ENCODE results near the gene CCDC154.

- TF ChIP-seq, protein P1, sequence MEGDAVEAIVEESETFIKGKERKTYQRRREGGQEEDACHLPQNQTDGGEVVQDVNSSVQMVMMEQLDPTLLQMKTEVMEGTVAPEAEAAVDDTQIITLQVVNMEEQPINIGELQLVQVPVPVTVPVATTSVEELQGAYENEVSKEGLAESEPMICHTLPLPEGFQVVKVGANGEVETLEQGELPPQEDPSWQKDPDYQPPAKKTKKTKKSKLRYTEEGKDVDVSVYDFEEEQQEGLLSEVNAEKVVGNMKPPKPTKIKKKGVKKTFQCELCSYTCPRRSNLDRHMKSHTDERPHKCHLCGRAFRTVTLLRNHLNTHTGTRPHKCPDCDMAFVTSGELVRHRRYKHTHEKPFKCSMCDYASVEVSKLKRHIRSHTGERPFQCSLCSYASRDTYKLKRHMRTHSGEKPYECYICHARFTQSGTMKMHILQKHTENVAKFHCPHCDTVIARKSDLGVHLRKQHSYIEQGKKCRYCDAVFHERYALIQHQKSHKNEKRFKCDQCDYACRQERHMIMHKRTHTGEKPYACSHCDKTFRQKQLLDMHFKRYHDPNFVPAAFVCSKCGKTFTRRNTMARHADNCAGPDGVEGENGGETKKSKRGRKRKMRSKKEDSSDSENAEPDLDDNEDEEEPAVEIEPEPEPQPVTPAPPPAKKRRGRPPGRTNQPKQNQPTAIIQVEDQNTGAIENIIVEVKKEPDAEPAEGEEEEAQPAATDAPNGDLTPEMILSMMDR (IDR thresholded peaks at IDR 0.05; ENCODE audit: insufficient read depth, low read length, poor library complexity, severe bottlenecking): no peak
- TF ChIP-seq EZH2phosphoT487 (conservative IDR thresholded peaks at IDR 0.05; ENCODE audit: low read length): no peak
Observed at GRCh38 chr16:1470481-1471251, 26.3 kb upstream of the CCDC154 start.
